ENCODE data around the gene LAMB4. TPM values are rescaled to one million over a fixed set of nuclear protein-coding genes. Genes with fewer than 3 reads are reported as not detected.

The LAMB4 gene
- total RNA-seq, 1 donor from 2014 or later, result 0.75 TPM

DNA sequence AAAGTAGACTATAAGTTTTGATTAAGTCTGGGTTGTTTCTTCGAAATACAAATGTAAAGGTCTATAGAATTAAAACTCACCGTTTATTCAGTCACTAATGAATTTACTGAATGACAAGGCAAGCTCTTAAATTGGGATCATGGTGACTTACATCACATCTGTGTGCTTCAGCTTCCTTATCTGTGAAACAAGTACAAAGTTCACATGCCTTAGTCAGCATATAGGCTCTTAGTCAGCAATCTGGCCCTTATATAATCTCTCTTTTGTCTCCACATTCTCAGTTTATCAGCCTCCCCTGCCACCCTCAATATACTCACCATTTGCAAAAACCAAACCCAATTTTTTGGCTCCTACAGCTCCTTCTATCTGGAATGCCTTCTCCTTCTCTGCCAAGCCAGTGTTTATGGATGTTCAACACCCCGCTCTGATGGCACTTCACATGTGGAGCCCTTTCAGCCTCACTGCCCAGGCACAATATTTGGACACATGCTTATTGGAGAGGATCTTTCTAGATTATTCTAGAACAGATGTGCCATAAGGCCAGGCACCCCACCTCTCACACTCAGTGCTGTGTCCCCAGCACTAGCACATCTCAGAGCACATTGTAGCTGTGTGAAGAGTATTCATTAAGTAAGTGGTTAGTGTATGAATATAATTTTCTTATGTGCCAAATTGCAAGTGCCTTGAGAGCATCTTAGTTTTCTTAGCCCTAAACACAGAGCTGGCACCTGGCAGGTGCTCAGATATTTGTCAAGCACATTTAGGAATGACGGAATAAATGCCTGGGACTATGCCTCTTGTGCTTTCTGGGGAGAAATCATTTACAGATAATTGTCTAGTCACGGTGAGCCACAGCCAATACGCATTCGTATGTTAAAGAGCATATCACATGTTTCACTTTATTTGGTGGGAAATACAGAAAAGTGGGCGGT, 117.4 kb downstream of the LAMB4 start:
- H3K36me3 Mint-ChIP-seq (ENCODE audit: unreplicated experiment), result no peaks in the 10 kb centered on the region
- no peaks in the 10 kb centered on the region for H3K9me3 Mint-ChIP-seq (ENCODE audit: unreplicated experiment)
- H3K27ac Mint-ChIP-seq (ENCODE audit: unreplicated experiment), result no peak overlapping the region
- no peak for DNase-seq (ENCODE audit: extremely low spot score, unreplicated experiment)
- no peaks in the 10 kb centered on the region for H3K27me3 Mint-ChIP-seq (ENCODE audit: unreplicated experiment)
- H3K4me1 Mint-ChIP-seq (ENCODE audit: unreplicated experiment), result peaks cover 63% of the 10 kb centered on the region
- TF ChIP-seq, protein P1, sequence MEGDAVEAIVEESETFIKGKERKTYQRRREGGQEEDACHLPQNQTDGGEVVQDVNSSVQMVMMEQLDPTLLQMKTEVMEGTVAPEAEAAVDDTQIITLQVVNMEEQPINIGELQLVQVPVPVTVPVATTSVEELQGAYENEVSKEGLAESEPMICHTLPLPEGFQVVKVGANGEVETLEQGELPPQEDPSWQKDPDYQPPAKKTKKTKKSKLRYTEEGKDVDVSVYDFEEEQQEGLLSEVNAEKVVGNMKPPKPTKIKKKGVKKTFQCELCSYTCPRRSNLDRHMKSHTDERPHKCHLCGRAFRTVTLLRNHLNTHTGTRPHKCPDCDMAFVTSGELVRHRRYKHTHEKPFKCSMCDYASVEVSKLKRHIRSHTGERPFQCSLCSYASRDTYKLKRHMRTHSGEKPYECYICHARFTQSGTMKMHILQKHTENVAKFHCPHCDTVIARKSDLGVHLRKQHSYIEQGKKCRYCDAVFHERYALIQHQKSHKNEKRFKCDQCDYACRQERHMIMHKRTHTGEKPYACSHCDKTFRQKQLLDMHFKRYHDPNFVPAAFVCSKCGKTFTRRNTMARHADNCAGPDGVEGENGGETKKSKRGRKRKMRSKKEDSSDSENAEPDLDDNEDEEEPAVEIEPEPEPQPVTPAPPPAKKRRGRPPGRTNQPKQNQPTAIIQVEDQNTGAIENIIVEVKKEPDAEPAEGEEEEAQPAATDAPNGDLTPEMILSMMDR (IDR thresholded peaks at IDR 0.05), result no peak
- H3K4me3 Mint-ChIP-seq (ENCODE audit: unreplicated experiment), result no peak overlapping the region

DNA sequence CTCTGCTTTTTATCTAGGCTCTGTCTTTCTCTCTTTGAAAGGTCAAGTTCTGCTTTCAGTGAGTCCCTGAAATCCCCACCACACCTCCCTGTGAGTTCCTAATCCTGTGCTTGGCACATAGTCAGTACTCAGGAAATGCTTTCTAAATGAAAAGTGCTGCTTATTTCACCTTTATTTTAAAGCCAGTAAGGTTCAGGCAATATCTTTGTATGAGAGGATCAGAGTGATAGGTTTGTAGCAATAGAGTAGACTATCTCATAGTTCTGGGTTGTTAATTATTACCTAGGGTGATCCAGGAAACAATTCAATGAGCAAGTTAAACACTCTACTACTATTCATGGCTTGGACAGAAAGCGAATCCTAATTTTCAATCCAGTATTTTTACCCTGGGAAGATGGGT, 119.8 kb downstream of the LAMB4 start:
- Mint-ChIP-seq H3K4me3 (ENCODE audit: unreplicated experiment) (no peak overlapping the region), H3K27ac (ENCODE audit: unreplicated experiment) (no peak overlapping the region), H3K9me3 (ENCODE audit: unreplicated experiment) (no peaks in the 10 kb centered on the region), H3K36me3 (ENCODE audit: unreplicated experiment) (no peaks in the 10 kb centered on the region), H3K4me1 (ENCODE audit: unreplicated experiment) (peaks cover 50% of the 10 kb centered on the region), H3K27me3 (ENCODE audit: unreplicated experiment) (no peaks in the 10 kb centered on the region)
- TF ChIP-seq, protein P1 (IDR thresholded peaks at IDR 0.05), result no peak
- DNase-seq (ENCODE audit: extremely low spot score, unreplicated experiment), result no peak

DNA sequence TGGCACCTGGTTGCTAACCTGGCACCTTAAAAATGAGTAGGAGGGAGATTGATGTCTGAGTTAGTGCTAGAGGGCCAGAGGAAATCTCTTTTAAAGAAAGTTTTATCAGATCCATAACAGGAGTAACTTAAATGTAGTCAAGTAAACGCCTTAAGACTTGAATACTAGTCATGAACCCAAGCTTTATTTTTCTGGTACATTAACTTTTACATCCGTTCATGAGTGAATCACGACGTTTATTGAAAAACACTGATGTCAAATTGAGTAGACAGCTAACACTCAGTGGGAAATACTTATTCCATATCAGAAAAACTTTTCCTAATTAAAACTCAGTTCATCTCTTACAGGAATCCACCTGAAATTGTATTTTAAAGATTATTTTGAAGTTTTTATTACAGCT, 120.3 kb downstream of the LAMB4 start:
- Mint-ChIP-seq H3K9me3 (ENCODE audit: unreplicated experiment) (no peaks in the 10 kb centered on the region), H3K4me1 (ENCODE audit: unreplicated experiment) (peaks cover 49% of the 10 kb centered on the region), H3K27ac (ENCODE audit: unreplicated experiment) (no peak overlapping the region), H3K4me3 (ENCODE audit: unreplicated experiment) (no peak overlapping the region), H3K27me3 (ENCODE audit: unreplicated experiment) (no peaks in the 10 kb centered on the region), H3K36me3 (ENCODE audit: unreplicated experiment) (no peaks in the 10 kb centered on the region)
- no peak for DNase-seq (ENCODE audit: extremely low spot score, unreplicated experiment)
- TF ChIP-seq, protein P1 (IDR thresholded peaks at IDR 0.05), result no peak

DNA sequence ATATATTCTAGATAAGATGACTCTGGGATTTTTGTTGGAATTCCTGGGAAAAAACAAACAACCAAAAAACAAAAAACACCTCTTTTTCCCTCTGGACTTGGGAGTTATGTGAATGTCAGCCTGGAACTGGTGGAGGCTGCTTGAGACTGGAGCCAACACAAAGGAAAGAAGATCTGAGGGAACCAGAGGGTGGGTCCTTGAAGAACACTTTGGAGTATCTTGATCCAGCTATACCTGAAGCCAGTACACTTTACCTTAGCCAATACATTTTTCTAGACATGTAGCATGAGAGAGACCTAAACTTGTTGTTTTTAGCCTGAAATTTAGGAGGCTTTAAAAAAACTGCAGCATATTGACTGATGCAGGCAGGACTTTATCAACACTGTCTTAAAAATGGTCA, 121.3 kb downstream of the LAMB4 start:
- no peaks in the 10 kb centered on the region for H3K36me3 Mint-ChIP-seq (ENCODE audit: unreplicated experiment)
- TF ChIP-seq, protein P1 (IDR thresholded peaks at IDR 0.05), result no peak
- no peaks in the 10 kb centered on the region for H3K9me3 Mint-ChIP-seq (ENCODE audit: unreplicated experiment)
- no peak overlapping the region for H3K4me3 Mint-ChIP-seq (ENCODE audit: unreplicated experiment)
- no peaks in the 10 kb centered on the region for H3K27me3 Mint-ChIP-seq (ENCODE audit: unreplicated experiment)
- H3K27ac Mint-ChIP-seq (ENCODE audit: unreplicated experiment), result no peak overlapping the region
- peaks cover 49% of the 10 kb centered on the region for H3K4me1 Mint-ChIP-seq (ENCODE audit: unreplicated experiment)
- no peak for DNase-seq (ENCODE audit: extremely low spot score, unreplicated experiment)

DNA sequence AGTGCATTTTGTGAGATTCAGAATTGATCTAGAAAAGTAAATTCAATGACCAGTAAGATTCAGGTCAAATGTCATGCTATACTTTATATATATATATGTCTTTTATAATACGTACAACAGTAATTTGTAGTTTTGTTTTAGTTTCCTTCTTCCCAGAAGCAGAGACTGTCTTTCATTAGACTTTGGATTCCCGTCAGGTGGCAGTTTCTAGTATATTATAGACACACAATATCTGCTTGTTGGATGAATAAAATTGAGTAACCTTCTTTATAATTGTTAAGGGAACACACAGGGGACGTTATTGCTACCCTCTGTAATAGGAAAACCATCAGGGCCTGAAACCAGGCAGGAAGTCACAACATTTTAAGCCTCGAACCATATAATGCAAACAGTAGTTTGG, 121.9 kb downstream of the LAMB4 start:
- Mint-ChIP-seq H3K27ac (ENCODE audit: unreplicated experiment) (no peak overlapping the region), H3K4me1 (ENCODE audit: unreplicated experiment) (peaks cover 48% of the 10 kb centered on the region), H3K27me3 (ENCODE audit: unreplicated experiment) (no peaks in the 10 kb centered on the region), H3K36me3 (ENCODE audit: unreplicated experiment) (no peaks in the 10 kb centered on the region), H3K4me3 (ENCODE audit: unreplicated experiment) (no peak overlapping the region), H3K9me3 (ENCODE audit: unreplicated experiment) (no peaks in the 10 kb centered on the region)
- no peak for DNase-seq (ENCODE audit: extremely low spot score, unreplicated experiment)
- TF ChIP-seq, protein P1 (IDR thresholded peaks at IDR 0.05), result no peak
